Suprapubic skin (tissue), 3 donors: Measurements from ENCODE around the gene SP2.

ENCODE experiments used
- POLR2AphosphoS5 ChIP-seq, 3 donors: sonication (generic); formaldehyde crosslinking; IDR thresholded peaks; one replicate each; pipeline ENCODE4 v1.6.1; 2017; ENCODE audit warnings: antibody characterized with exemption in 3 of 3
- TF ChIP-seq, protein P1 (sequence below), 2 donors: fragments of 200-600 bp in 1 of 2; fragments of 450-650 bp in 1 of 2; sonication (generic) in 1 of 2; IDR thresholded peaks; one replicate each; pipeline ENCODE4 v1.5.1; 2016 to 2019; ENCODE audit warnings: antibody characterized with exemption in 2 of 2, mild to moderate bottlenecking in 1 of 2, moderate library complexity in 1 of 2

DNA sequence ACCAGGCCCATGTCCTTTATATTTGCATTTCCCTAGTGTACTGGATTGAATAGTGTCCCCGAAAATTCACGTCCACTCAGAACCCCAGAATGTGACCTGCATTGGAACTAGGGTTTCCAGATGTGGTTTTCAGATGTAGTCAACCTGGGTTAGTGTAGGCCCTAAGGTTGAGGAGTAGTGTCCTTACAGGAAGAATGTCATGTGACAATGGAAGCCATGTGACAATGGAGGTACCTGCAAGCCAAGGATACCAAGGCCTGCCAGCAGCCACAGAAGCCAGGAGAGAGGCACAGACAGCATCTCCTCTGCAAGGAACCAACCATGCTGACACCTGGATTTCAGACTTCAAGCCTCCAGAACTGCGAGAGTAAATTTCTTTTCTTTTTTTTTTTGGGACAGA, 66.9 kb downstream of the SP2 start:
- TF ChIP-seq, protein P1, sequence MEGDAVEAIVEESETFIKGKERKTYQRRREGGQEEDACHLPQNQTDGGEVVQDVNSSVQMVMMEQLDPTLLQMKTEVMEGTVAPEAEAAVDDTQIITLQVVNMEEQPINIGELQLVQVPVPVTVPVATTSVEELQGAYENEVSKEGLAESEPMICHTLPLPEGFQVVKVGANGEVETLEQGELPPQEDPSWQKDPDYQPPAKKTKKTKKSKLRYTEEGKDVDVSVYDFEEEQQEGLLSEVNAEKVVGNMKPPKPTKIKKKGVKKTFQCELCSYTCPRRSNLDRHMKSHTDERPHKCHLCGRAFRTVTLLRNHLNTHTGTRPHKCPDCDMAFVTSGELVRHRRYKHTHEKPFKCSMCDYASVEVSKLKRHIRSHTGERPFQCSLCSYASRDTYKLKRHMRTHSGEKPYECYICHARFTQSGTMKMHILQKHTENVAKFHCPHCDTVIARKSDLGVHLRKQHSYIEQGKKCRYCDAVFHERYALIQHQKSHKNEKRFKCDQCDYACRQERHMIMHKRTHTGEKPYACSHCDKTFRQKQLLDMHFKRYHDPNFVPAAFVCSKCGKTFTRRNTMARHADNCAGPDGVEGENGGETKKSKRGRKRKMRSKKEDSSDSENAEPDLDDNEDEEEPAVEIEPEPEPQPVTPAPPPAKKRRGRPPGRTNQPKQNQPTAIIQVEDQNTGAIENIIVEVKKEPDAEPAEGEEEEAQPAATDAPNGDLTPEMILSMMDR (IDR thresholded peaks at IDR 0.05), result no peak
- TF ChIP-seq POLR2AphosphoS5 (IDR thresholded peaks at IDR 0.05), result no peak
